ENCODE measurements around the gene P3H4.
"Not testable (repeated sequence)": the region's sequence is repeated elsewhere in the genome, so short reads cannot be mapped to it uniquely, and the experiment has no call there.

P3H4 gene

GRCh38 chr17:41781404-41782110, 30.2 kb downstream of the P3H4 start:
- DNase-seq (ENCODE audit: low spot score in 2 of 2) (no peak), ATAC-seq (replicated peaks; ENCODE audit: extremely low read depth, poor library complexity, severe bottlenecking) (no peak)
- H3K36me3 Mint-ChIP-seq (ENCODE audit: insufficient read depth), result peaks cover 2% of the 10 kb centered on the region
- H3K4me1 Mint-ChIP-seq, result no peaks in the 10 kb centered on the region
- no peak overlapping the region for H3K4me3 Mint-ChIP-seq
- no peak overlapping the region for H3K27ac Mint-ChIP-seq (ENCODE audit: low read depth)
- H3K27me3 Mint-ChIP-seq, result peaks cover 58% of the 10 kb centered on the region
- no peaks in the 10 kb centered on the region for H3K9me3 Mint-ChIP-seq

GRCh38 chr17:41779954-41780353, 31.8 kb downstream of the P3H4 start:
- DNase-seq (ENCODE audit: low spot score in 2 of 2) (no peak), ATAC-seq (replicated peaks; ENCODE audit: extremely low read depth, poor library complexity, severe bottlenecking) (no peak)
- H3K4me1 Mint-ChIP-seq, result no peaks in the 10 kb centered on the region
- H3K4me3 Mint-ChIP-seq, result no peak overlapping the region
- H3K9me3 Mint-ChIP-seq, result no peaks in the 10 kb centered on the region
- H3K27ac Mint-ChIP-seq (ENCODE audit: low read depth), result no peak overlapping the region
- H3K27me3 Mint-ChIP-seq, result peaks cover 64% of the 10 kb centered on the region
- peaks cover 2% of the 10 kb centered on the region for H3K36me3 Mint-ChIP-seq (ENCODE audit: insufficient read depth)

GRCh38 chr17:41777574-41778188, 34.1 kb downstream of the P3H4 start:
- no peak for DNase-seq (ENCODE audit: low spot score in 2 of 2)
- Mint-ChIP-seq H3K4me3 (no peak overlapping the region), H3K9me3 (no peaks in the 10 kb centered on the region)

DNA sequence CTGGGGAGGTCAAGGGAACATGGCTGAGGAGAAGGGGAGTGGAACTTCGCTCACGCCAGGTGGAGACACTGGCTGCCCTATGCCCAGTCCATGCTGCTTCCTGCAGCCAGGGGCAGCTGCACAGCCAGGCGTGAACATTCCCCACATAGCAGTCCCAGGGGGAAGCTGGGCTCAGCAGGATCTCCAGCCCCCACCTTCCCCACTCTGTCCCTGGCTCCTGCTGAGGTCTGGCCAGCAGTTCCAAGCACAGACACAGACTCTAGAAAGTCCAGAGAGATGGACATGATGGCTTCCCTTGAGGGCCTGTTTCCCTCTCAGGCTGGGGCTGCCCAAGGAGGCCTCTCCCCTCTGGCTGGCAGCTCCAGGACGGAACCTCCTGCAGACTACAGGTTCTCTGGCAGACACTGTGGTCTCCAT, 34.6 kb downstream of the P3H4 start:
- Mint-ChIP-seq H3K36me3 (ENCODE audit: insufficient read depth) (peaks cover 4% of the 10 kb centered on the region), H3K4me1 (no peaks in the 10 kb centered on the region), H3K4me3 (no peak overlapping the region), H3K9me3 (no peaks in the 10 kb centered on the region), H3K27me3 (peaks cover 42% of the 10 kb centered on the region), H3K27ac (ENCODE audit: low read depth) (no peak overlapping the region)
- DNase-seq (ENCODE audit: low spot score in 2 of 2) (no peak), ATAC-seq (replicated peaks; ENCODE audit: extremely low read depth, poor library complexity, severe bottlenecking) (no peak)

More at GRCh38 chr17:41777574-41778188, 34.1 kb downstream of the P3H4 start:
- Mint-ChIP-seq H3K27me3 (peaks cover 47% of the 10 kb centered on the region), H3K4me1 (no peaks in the 10 kb centered on the region), H3K27ac (ENCODE audit: low read depth) (no peak overlapping the region), H3K36me3 (ENCODE audit: insufficient read depth) (peaks cover 4% of the 10 kb centered on the region)
- no peak for ATAC-seq (replicated peaks; ENCODE audit: extremely low read depth, poor library complexity, severe bottlenecking)

DNA sequence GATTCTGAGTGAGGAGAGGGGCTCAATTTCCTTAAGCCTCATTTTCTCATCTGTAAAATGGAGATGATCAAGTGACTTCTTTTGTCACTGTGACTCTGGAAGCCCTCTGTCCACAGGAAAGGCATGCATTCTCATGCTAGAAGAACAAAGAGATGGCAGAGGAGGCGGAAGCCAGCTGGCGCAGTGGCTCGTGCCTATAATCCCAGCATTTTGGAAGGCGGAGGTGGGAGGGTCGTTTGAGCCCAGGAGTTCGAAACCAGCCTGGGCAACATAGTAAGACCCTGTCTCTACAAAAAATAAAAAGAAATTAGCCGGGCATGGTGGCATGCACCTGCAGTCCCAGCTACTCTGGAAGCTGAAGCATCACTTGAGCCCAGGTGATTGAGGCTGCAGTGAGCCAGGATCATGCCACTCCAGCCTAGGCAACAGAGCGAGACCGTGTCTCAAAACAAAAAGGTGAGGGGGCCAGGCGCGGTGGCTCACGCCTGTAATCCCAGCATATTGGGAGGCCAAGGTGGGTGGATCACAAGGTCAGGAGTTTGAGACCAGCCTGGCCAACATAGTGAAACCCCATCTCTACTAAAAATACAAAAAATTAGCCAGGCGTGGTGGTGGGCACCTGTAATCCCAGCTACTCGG, 35.4 kb downstream of the P3H4 start:
- not testable (repeated sequence) for DNase-seq (ENCODE audit: low spot score in 2 of 2); H3K9me3 Mint-ChIP-seq; H3K36me3 Mint-ChIP-seq (ENCODE audit: insufficient read depth); H3K4me3 Mint-ChIP-seq; H3K4me1 Mint-ChIP-seq; H3K27ac Mint-ChIP-seq (ENCODE audit: low read depth); ATAC-seq (replicated peaks; ENCODE audit: extremely low read depth, poor library complexity, severe bottlenecking)
- H3K27me3 Mint-ChIP-seq, result peaks cover 34% of the 10 kb centered on the region

- DNase-seq (ENCODE audit: low spot score in 2 of 2) (no peak), ATAC-seq (replicated peaks; ENCODE audit: extremely low read depth, poor library complexity, severe bottlenecking) (no peak)
- peaks cover 26% of the 10 kb centered on the region for H3K27me3 Mint-ChIP-seq
- H3K27ac Mint-ChIP-seq (ENCODE audit: low read depth), result no peak overlapping the region
- no peaks in the 10 kb centered on the region for H3K9me3 Mint-ChIP-seq
- peaks cover 4% of the 10 kb centered on the region for H3K36me3 Mint-ChIP-seq (ENCODE audit: insufficient read depth)
- no peak overlapping the region for H3K4me3 Mint-ChIP-seq
- H3K4me1 Mint-ChIP-seq, result no peaks in the 10 kb centered on the region
These were observed 36.1 kb downstream of the P3H4 start for GRCh38 chr17:41775394-41776226.

DNA sequence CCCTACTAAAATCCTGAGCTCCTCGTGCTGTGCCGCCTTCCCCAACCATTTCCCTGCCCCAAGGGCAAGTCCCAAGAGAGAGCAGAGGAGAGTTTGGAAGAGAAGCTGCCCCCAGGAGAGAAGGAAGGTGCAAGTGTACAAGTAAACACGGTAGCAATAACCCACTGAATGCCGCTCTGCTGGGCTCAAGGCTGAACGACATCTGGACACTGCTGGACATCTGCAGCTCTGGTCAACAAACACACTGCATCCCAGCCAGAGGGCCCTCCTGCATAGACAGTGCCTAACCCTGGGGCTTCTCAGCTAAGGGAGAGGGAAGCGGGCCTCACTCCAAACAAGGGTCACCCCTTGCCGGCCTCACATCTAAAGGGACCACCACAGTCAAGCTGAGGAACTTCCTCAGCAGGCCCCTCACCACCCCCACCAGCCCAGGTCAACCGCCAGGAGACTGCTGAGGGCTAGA, 38.0 kb downstream of the P3H4 start:
- no peak overlapping the region for H3K4me3 Mint-ChIP-seq

DNA sequence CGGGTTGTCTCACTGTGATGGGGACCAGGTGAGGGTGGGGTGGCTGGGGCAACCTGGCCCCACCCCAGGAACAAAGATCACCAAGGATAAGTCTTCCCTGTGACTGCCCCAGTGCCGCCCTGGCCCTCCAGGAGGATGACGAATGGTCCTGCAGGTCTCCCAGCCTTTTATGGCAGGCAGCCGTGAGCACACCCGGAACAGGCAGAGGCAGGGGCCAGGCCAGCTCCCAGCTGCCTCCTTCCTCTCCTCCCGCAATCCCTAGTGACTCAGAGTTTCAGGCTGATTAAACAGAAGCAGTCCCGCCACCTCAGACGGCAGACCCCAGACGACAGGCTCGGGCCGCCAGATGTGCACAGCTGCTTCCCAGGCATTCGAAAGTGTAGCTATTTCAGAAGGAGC, 38.6 kb downstream of the P3H4 start:
- no peak overlapping the region for H3K27ac Mint-ChIP-seq (ENCODE audit: low read depth)

More for the DNA sequence above, 38.0 kb downstream of the P3H4 start:
- Mint-ChIP-seq H3K27ac (ENCODE audit: low read depth) (no peak overlapping the region), H3K36me3 (ENCODE audit: insufficient read depth) (peaks cover 6% of the 10 kb centered on the region), H3K27me3 (peaks cover 20% of the 10 kb centered on the region), H3K9me3 (no peaks in the 10 kb centered on the region), H3K4me1 (no peaks in the 10 kb centered on the region)
- ATAC-seq (replicated peaks; ENCODE audit: extremely low read depth, poor library complexity, severe bottlenecking), result no peak
- no peak for DNase-seq (ENCODE audit: low spot score in 2 of 2)

GRCh38 chr17:41772586-41773189, 39.1 kb downstream of the P3H4 start:
- peaks cover 4% of the 10 kb centered on the region for H3K36me3 Mint-ChIP-seq (ENCODE audit: insufficient read depth)
- no peak overlapping the region for H3K4me3 Mint-ChIP-seq
- H3K27me3 Mint-ChIP-seq, result peaks cover 13% of the 10 kb centered on the region
- no peak for ATAC-seq (replicated peaks; ENCODE audit: extremely low read depth, poor library complexity, severe bottlenecking)
- no peaks in the 10 kb centered on the region for H3K9me3 Mint-ChIP-seq
- no peak overlapping the region for H3K27ac Mint-ChIP-seq (ENCODE audit: low read depth)
- H3K4me1 Mint-ChIP-seq, result no peaks in the 10 kb centered on the region
- no peak for DNase-seq (ENCODE audit: low spot score in 2 of 2)

More for the DNA sequence above, 38.6 kb downstream of the P3H4 start:
- Mint-ChIP-seq H3K9me3 (no peaks in the 10 kb centered on the region), H3K27me3 (peaks cover 18% of the 10 kb centered on the region), H3K36me3 (ENCODE audit: insufficient read depth) (peaks cover 6% of the 10 kb centered on the region), H3K4me3 (no peak overlapping the region), H3K4me1 (no peaks in the 10 kb centered on the region)
- no peak for ATAC-seq (replicated peaks; ENCODE audit: extremely low read depth, poor library complexity, severe bottlenecking)
- DNase-seq (ENCODE audit: low spot score in 2 of 2), result no peak

DNA sequence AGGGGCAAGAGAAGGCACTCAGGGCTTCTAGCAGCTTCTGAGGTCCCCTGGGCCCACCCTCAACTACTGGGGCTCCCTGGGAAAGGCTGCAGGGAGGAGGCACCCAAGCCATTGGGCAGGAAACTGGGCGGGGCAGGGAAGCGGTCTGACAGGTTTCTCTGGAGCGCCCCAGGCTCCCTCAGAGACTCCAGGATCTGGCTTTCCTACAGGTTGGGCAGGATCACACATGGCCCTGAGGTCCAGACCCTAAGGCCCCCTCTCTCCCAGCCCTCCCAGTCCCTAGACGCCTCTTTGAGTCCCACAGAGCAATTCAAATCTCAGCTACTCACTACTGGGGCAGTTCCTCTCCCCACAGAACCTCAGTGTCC, 39.5 kb downstream of the P3H4 start:
- Mint-ChIP-seq H3K4me1 (no peaks in the 10 kb centered on the region), H3K4me3 (no peak overlapping the region), H3K9me3 (no peaks in the 10 kb centered on the region), H3K27me3 (peaks cover 13% of the 10 kb centered on the region), H3K27ac (ENCODE audit: low read depth) (no peak overlapping the region), H3K36me3 (ENCODE audit: insufficient read depth) (peaks cover 4% of the 10 kb centered on the region)
- DNase-seq (ENCODE audit: low spot score in 2 of 2) (no peak), ATAC-seq (replicated peaks; ENCODE audit: extremely low read depth, poor library complexity, severe bottlenecking) (no peak)

DNA sequence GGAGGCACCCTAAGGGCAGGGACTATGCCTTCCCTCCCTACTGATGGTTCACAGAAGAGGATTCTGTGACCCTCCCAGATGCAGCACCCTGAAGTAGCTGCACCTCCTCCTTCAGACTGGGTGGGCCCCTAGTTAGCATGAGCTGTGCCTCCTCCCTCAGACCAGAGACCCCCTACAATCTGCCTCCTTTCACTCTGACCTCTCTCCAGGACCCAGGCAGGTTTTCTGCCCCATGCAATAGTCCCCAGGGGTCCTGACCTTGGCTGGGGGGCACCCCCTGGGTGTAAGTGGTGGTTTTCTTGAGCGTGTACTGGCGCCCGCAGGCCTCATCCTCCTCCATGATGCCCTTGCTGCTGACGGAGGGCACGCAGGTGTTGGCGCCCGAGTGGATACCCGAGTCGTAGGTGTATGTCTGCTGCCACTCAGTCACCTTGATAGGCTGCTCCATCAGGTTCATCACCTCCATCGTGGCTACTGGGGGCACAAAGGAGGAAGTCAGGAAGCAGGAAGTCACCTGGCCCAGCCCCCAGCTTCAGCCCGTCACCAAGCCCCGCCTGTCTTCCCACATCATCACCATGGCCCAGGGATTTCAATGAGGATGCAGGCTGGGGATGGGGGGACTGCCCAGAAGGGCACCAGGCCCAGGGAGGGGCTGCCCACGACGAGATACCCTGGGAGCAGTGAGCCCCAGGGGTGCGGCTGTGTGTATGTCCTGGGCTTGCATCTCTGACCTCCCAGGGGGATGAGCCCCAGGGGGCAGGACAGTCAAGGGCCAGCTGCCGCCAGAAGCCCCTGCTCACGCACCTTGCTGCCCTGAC, 40.2 kb downstream of the P3H4 start:
- peaks cover 12% of the 10 kb centered on the region for H3K27me3 Mint-ChIP-seq
- H3K27ac Mint-ChIP-seq (ENCODE audit: low read depth), result no peak overlapping the region
- ATAC-seq (replicated peaks; ENCODE audit: extremely low read depth, poor library complexity, severe bottlenecking), result no peak
- H3K36me3 Mint-ChIP-seq (ENCODE audit: insufficient read depth), result peaks cover 6% of the 10 kb centered on the region
- no peak for DNase-seq (ENCODE audit: low spot score in 2 of 2)
- H3K9me3 Mint-ChIP-seq, result no peaks in the 10 kb centered on the region
- H3K4me1 Mint-ChIP-seq, result no peaks in the 10 kb centered on the region
- H3K4me3 Mint-ChIP-seq, result no peak overlapping the region
